HepG2 (cell line): ENCODE data around the gene TANGO6. TPM values are rescaled to one million over a fixed set of nuclear protein-coding genes. Genes with fewer than 3 reads are reported as not detected.

ENCODE experiments used
- ATAC-seq: fragments of 200-7000 bp; cut with Tn5 transposase; 3 replicates; pipeline ENCODE4 v1.9.1; 2020; ENCODE audit warnings: mild to moderate bottlenecking, moderate library complexity
- BruUV-seq: library from RNA; stranded (reverse); fragments of 400-500 nt; replicated peaks from 2 replicates; lab custom pipeline; 2021; lab: Mats Ljungman, UMichigan
- CTCF ChIA-PET: fragments of 300-600 bp; formaldehyde crosslinking; extraction: SDS; loops from one replicate; lab custom pipeline; 2021; ENCODE audit warnings: low total read pairs, inconsistent platforms, low intra/inter-chr PET ratio; lab: Yijun Ruan, JAX
- POLR2A ChIA-PET: fragments of 350-600 bp; sonication (Branson Sonifier 250); formaldehyde crosslinking; loops from one replicate; lab custom pipeline; 2020; ENCODE audit warnings: antibody characterized with exemption, inconsistent platforms; lab: Yijun Ruan, JAX
- DNase-seq: peaks from one replicate; pipeline ENCODE4 v3.0.0-alpha.2; 2015; ENCODE audit warnings: low spot score
- FAIRE-seq: peaks from 3 replicates; lab custom pipeline; 2011; peaks lifted over from hg19 to GRCh38; lab: Jason Lieb, UNC
- H2AFZ ChIP-seq: one replicate; pipeline ENCODE4 v1.6.1; 2011; ENCODE audit warnings: low read length, inconsistent platforms
- H3K27ac ChIP-seq: fragments of 300-600 bp; 3 replicates; pipeline ENCODE4 v1.8.0; 2011; ENCODE audit warnings: mixed run types, mild to moderate bottlenecking, mixed read lengths, low read length, inconsistent platforms; ENCODE audit not compliant: insufficient read depth; ENCODE audit errors: extremely low read length
- H3K27me3 ChIP-seq, 2 experiments: fragments of 200-600 bp in 1 of 2; 2 replicates in 1 of 2; 3 replicates in 1 of 2; pipeline versions ENCODE4 v1.6.0 to v1.8.0; 2011; ENCODE audit warnings: low read length in 2 of 2, mild to moderate bottlenecking in 2 of 2, moderate library complexity in 2 of 2, inconsistent platforms in 1 of 2; ENCODE audit not compliant: insufficient read depth in 2 of 2, control insufficient read depth in 1 of 2
- H3K36me3 ChIP-seq, 2 experiments: fragments of 200-600 bp in 1 of 2; replicated peaks in 1 of 2; 2 replicates in 1 of 2; 3 replicates in 1 of 2; pipeline versions ENCODE4 v1.5.1 to v1.8.0; 2011; ENCODE audit warnings: low read length in 2 of 2, inconsistent platforms in 1 of 2; ENCODE audit not compliant: insufficient read depth in 2 of 2, control insufficient read depth in 1 of 2
- H3K4me1 ChIP-seq: 2 replicates; pipeline ENCODE4 v1.5.1; 2012; ENCODE audit warnings: low read length, inconsistent platforms; ENCODE audit not compliant: insufficient read depth
- H3K4me2 ChIP-seq: 2 replicates; pipeline ENCODE4 v1.6.0; 2011; ENCODE audit warnings: low read depth, low read length, inconsistent platforms
- H3K4me3 ChIP-seq, 3 experiments: fragments of 200-600 bp in 1 of 3; sonication (generic), shearing (Covaris generic) in 1 of 3; replicated peaks in 1 of 3; 2 replicates each; pipeline ENCODE4 v1.5.1; 2011 to 2016; ENCODE audit warnings: low read length in 3 of 3, inconsistent platforms in 2 of 3, low read depth in 2 of 3, mild to moderate bottlenecking in 2 of 3, control low read depth in 1 of 3, mixed read lengths in 1 of 3; ENCODE audit not compliant: insufficient read depth in 1 of 3
- H3K79me2 ChIP-seq: one replicate; pipeline ENCODE4 v1.6.1; 2011; ENCODE audit warnings: low read length, inconsistent platforms; ENCODE audit not compliant: insufficient read depth
- H3K9ac ChIP-seq: 2 replicates; pipeline ENCODE4 v1.6.0; 2011; ENCODE audit warnings: mild to moderate bottlenecking, low read depth, low read length, inconsistent platforms; ENCODE audit not compliant: insufficient read depth
- H3K9me3 ChIP-seq: 2 replicates; pipeline ENCODE4 v1.5.1; 2012; ENCODE audit warnings: mild to moderate bottlenecking, low read length
- H4K20me1 ChIP-seq: 2 replicates; pipeline ENCODE4 v1.6.0; 2011; ENCODE audit warnings: inconsistent platforms, mild to moderate bottlenecking, low read length, moderate library complexity; ENCODE audit not compliant: insufficient read depth
- FOXJ3 ChIP-seq: sonication (generic); formaldehyde crosslinking; IDR thresholded peaks from 2 replicates; pipeline ENCODE4 v1.4.0; 2020; ENCODE audit warnings: missing genetic modification reagents, mild to moderate bottlenecking, borderline replicate concordance
- PHF21A ChIP-seq: sonication (generic); formaldehyde crosslinking; IDR thresholded peaks from 2 replicates; pipeline ENCODE4 v1.5.0; 2020; ENCODE audit warnings: mild to moderate bottlenecking, missing genetic modification reagents
- SRF ChIP-seq: IDR thresholded peaks from 2 replicates; pipeline ENCODE4 v1.6.1; 2011; ENCODE audit warnings: mild to moderate bottlenecking, low read depth, low read length, moderate library complexity
- ZMYM2 ChIP-seq: sonication (generic); formaldehyde crosslinking; IDR thresholded peaks from 2 replicates; pipeline ENCODE4 v1.8.0; 2022; ENCODE audit warnings: mild to moderate bottlenecking, missing genetic modification reagents
- WGBS: methylation state at CpG from one replicate; pipeline ENCODE4 v1.1.6; 2017; ENCODE audit warnings: low lambda C conversion rate; 5-methylcytosine and 5-hydroxymethylcytosine counted together
- in situ Hi-C: cut with HindIII; loops from 2 replicates; pipeline ENCODE4 v1.10.0; 2017; ENCODE audit warnings: low pct_unique_long_range_greater_than_20kb; ENCODE audit not compliant: extremely low pct_ligation_motif_present
- intact Hi-C: fragments of 100-400 bp; cut with micrococcal nuclease; formaldehyde crosslinking; loops from one replicate; pipeline ENCODE4 v1.10.0; 2022; ENCODE audit not compliant: unreplicated experiment
- polyA plus RNA-seq, 8 experiments: library from polyadenylated mRNA; depleted of rRNA in 3 of 8; stranded (reverse) in 7 of 8; unstranded in 1 of 8; fragments of >200 nt; fragmentation: Illumina TruSeq in 4 of 8; extraction: Trizol in 4 of 8; gene quantifications; 2 replicates each; pipeline versions ENCODE4 v1.2.1 to v1.2.3, GENCODE V29; 2011 to 2016; ENCODE audit warnings: low read depth in 4 of 8, missing spikeins in 1 of 8, mixed read lengths in 1 of 8; ENCODE audit not compliant: insufficient read depth in 1 of 8
- total RNA-seq, 5 experiments: library from RNA; depleted of rRNA; stranded (reverse); fragments of >200 nt; fragmentation: Illumina TruSeq; extraction: Trizol; gene quantifications; 2 replicates each; pipeline ENCODE4 v1.2.3, GENCODE V29; 2016; ENCODE audit warnings: low read depth in 1 of 5
- TF ChIP-seq, protein P1 (sequence below), 2 experiments: sonication (generic) in 1 of 2; formaldehyde crosslinking in 1 of 2; IDR thresholded peaks; 2 replicates each; pipeline versions ENCODE4 v1.5.1 to v1.6.1; 2011 to 2020; ENCODE audit warnings: borderline replicate concordance in 1 of 2, low read depth in 1 of 2, low read length in 1 of 2, mild to moderate bottlenecking in 1 of 2, missing genetic modification reagents in 1 of 2, moderate library complexity in 1 of 2
- TF ChIP-seq, protein P2 (sequence below): IDR thresholded peaks from 2 replicates; pipeline ENCODE4 v1.6.1; 2016; ENCODE audit warnings: mild to moderate bottlenecking
- TF ChIP-seq, protein P3 (sequence below): sonication (generic); formaldehyde crosslinking; IDR thresholded peaks from 2 replicates; pipeline ENCODE4 v1.4.0; 2020; ENCODE audit warnings: missing genetic modification reagents, borderline replicate concordance
- TF ChIP-seq, protein P4 (sequence below): sonication (generic); formaldehyde crosslinking; IDR thresholded peaks from 2 replicates; pipeline ENCODE4 v1.4.0; 2020; ENCODE audit warnings: missing genetic modification reagents

The TANGO6 gene
- total and polyA plus RNA-seq, 2 of the 13 experiments (the other 11 are each of a cell fraction or from before 2014, with no cell fraction given): 7.2 to 13.3 TPM

DNA sequence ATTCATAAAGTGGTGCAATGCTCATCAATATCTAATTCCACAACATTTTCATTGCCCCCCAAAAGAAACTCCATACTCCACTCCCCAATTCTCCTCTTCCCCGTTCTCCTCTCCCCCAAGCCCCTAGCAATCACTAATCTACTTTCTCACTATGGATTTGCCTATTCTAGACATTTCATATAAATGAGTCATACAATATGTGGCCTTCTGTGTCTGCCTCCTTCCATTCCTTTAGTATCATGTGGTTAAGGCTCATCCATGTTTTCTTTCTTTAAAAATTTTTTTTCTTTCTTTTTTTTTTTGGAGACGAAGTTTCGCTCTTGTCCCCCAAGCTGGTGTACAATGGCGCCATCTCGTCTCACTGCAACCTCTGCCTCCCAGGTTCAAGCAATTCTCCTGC, 205.8 kb downstream of the TANGO6 start:
- POLR2A ChIA-PET: no interaction called here
- in situ Hi-C loops: no loop called here
- BruUV-seq: no TSS peak

More for the DNA sequence above, 205.8 kb downstream of the TANGO6 start:
- CTCF ChIA-PET: no interaction called here
- no peaks in the 10 kb centered on the region for H3K9me3 ChIP-seq
- H3K27me3 ChIP-seq: no peaks in the 10 kb centered on the region
- FAIRE-seq: no peak
- no peak for ATAC-seq
- H3K4me1 ChIP-seq: peaks cover 6% of the 10 kb centered on the region
- H3K79me2 ChIP-seq: no peaks in the 10 kb centered on the region
- WGBS: 96% methylated on average over 5 of the region's 5 CpGs
- H3K4me3 ChIP-seq: no peak overlapping the region
- no peaks in the 10 kb centered on the region for H4K20me1 ChIP-seq
- no peak overlapping the region for H2AFZ ChIP-seq
- intact Hi-C loops: no loop called here
- H3K36me3 ChIP-seq: no peaks in the 10 kb centered on the region
- H3K27ac ChIP-seq: no peak overlapping the region
- H3K9ac ChIP-seq: no peak overlapping the region
- TF ChIP-seq FOXJ3 (CRISPR knock-in tag): no peak
- TF ChIP-seq, protein P1, sequence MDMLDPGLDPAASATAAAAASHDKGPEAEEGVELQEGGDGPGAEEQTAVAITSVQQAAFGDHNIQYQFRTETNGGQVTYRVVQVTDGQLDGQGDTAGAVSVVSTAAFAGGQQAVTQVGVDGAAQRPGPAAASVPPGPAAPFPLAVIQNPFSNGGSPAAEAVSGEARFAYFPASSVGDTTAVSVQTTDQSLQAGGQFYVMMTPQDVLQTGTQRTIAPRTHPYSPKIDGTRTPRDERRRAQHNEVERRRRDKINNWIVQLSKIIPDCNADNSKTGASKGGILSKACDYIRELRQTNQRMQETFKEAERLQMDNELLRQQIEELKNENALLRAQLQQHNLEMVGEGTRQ (IDR thresholded peaks at IDR 0.05; ENCODE audit: low read depth, low read length): no peak
- TF ChIP-seq, protein P1 (CRISPR knock-in tag; IDR thresholded peaks at IDR 0.05; ENCODE audit: borderline replicate concordance): no peak
- TF ChIP-seq SRF: no peak
- TF ChIP-seq, protein P2, sequence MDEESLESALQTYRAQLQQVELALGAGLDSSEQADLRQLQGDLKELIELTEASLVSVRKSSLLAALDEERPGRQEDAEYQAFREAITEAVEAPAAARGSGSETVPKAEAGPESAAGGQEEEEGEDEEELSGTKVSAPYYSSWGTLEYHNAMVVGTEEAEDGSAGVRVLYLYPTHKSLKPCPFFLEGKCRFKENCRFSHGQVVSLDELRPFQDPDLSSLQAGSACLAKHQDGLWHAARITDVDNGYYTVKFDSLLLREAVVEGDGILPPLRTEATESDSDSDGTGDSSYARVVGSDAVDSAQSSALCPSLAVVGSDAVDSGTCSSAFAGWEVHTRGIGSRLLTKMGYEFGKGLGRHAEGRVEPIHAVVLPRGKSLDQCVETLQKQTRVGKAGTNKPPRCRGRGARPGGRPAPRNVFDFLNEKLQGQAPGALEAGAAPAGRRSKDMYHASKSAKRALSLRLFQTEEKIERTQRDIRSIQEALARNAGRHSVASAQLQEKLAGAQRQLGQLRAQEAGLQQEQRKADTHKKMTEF (CRISPR knock-in tag): no peak
- TF ChIP-seq, protein P3, sequence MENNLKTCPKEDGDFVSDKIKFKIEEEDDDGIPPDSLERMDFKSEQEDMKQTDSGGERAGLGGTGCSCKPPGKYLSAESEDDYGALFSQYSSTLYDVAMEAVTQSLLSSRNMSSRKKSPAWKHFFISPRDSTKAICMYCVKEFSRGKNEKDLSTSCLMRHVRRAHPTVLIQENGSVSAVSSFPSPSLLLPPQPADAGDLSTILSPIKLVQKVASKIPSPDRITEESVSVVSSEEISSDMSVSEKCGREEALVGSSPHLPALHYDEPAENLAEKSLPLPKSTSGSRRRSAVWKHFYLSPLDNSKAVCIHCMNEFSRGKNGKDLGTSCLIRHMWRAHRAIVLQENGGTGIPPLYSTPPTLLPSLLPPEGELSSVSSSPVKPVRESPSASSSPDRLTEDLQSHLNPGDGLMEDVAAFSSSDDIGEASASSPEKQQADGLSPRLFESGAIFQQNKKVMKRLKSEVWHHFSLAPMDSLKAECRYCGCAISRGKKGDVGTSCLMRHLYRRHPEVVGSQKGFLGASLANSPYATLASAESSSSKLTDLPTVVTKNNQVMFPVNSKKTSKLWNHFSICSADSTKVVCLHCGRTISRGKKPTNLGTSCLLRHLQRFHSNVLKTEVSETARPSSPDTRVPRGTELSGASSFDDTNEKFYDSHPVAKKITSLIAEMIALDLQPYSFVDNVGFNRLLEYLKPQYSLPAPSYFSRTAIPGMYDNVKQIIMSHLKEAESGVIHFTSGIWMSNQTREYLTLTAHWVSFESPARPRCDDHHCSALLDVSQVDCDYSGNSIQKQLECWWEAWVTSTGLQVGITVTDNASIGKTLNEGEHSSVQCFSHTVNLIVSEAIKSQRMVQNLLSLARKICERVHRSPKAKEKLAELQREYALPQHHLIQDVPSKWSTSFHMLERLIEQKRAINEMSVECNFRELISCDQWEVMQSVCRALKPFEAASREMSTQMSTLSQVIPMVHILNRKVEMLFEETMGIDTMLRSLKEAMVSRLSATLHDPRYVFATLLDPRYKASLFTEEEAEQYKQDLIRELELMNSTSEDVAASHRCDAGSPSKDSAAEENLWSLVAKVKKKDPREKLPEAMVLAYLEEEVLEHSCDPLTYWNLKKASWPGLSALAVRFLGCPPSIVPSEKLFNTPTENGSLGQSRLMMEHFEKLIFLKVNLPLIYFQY (CRISPR knock-in tag): no peak
- no peak for TF ChIP-seq PHF21A
- TF ChIP-seq, protein P4, sequence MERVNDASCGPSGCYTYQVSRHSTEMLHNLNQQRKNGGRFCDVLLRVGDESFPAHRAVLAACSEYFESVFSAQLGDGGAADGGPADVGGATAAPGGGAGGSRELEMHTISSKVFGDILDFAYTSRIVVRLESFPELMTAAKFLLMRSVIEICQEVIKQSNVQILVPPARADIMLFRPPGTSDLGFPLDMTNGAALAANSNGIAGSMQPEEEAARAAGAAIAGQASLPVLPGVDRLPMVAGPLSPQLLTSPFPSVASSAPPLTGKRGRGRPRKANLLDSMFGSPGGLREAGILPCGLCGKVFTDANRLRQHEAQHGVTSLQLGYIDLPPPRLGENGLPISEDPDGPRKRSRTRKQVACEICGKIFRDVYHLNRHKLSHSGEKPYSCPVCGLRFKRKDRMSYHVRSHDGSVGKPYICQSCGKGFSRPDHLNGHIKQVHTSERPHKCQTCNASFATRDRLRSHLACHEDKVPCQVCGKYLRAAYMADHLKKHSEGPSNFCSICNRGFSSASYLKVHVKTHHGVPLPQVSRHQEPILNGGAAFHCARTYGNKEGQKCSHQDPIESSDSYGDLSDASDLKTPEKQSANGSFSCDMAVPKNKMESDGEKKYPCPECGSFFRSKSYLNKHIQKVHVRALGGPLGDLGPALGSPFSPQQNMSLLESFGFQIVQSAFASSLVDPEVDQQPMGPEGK (CRISPR knock-in tag): no peak
- TF ChIP-seq ZMYM2: no peak
- TF ChIP-seq, all 625 proteins: peak for 0
- no peak for DNase-seq
- no peak overlapping the region for H3K4me2 ChIP-seq
